Body of pancreas (tissue), 4 donors: ENCODE measurements around the gene SFN. TPM values are rescaled to one million over a fixed set of nuclear protein-coding genes. Genes with fewer than 3 reads are reported as not detected.
"Not testable (repeated sequence)": the region's sequence is repeated elsewhere in the genome, so short reads cannot be mapped to it uniquely, and the experiment has no call there.

Source experiments
- ATAC-seq: fragments of 150-250 bp; one replicate; pipeline ENCODE4 v1.9.1; 2016
- DNase-seq, 4 donors: peaks; one replicate each; pipeline ENCODE4 v3.0.0-alpha.2; 2019
- H3K27ac ChIP-seq, 4 donors: fragments of 200-600 bp; sonication (generic); 1 replicate in 3 of 4; 2 replicates in 1 of 4; pipeline versions ENCODE4 v1.5.1 to v1.6.1; 2016 to 2019; ENCODE audit warnings: mild to moderate bottlenecking in 1 of 4, mixed read lengths in 1 of 4, moderate library complexity in 1 of 4
- H3K27me3 ChIP-seq, 2 donors: fragments of 200-600 bp; sonication (generic); one replicate each; pipeline ENCODE4 v1.6.0; 2016; ENCODE audit warnings: mild to moderate bottlenecking in 1 of 2
- H3K36me3 ChIP-seq, 2 donors: fragments of 200-600 bp; sonication (generic); replicated peaks in 1 of 2; 2 replicates each; pipeline ENCODE4 v1.5.1; 2016; ENCODE audit warnings: low read depth in 2 of 2; ENCODE audit not compliant: insufficient read depth in 1 of 2
- H3K4me1 ChIP-seq: fragments of 200-600 bp; sonication (generic); one replicate; pipeline ENCODE4 v1.6.0; 2016
- H3K4me3 ChIP-seq, 2 donors: fragments of 200-600 bp; sonication (generic); 1 replicate in 1 of 2; 2 replicates in 1 of 2; pipeline ENCODE4 v1.5.1; 2016 to 2019
- H3K9me3 ChIP-seq, 3 donors: fragments of 200-600 bp; sonication (generic); 1 replicate in 2 of 3; 2 replicates in 1 of 3; pipeline ENCODE4 v1.5.1; 2016
- CTCF ChIP-seq, 7 experiments: fragments of 450-650 bp in 4 of 7; fragments of 200-600 bp in 3 of 7; sonication (generic) in 3 of 7; IDR thresholded peaks; one replicate each; pipeline ENCODE4 v1.5.1; 2016 to 2019; ENCODE audit warnings: antibody characterized with exemption in 7 of 7
- POLR2A ChIP-seq, 3 donors: fragments of 450-650 bp; IDR thresholded peaks; one replicate each; pipeline ENCODE4 v1.6.1; 2016; ENCODE audit warnings: antibody characterized with exemption in 3 of 3, mild to moderate bottlenecking in 2 of 3
- WGBS, 2 donors: methylation state at CpG; one replicate each; pipeline ENCODE4 v1.1.5; 2017; 5-methylcytosine and 5-hydroxymethylcytosine counted together
- intact Hi-C: fragments of 100-400 bp; cut with DNase I; formaldehyde crosslinking; loops from one replicate; pipeline ENCODE4 v1.15.1; 2023
- total RNA-seq, 2 donors: library from RNA; depleted of rRNA; stranded (reverse); fragments of >200 nt; gene quantifications; one replicate each; pipeline ENCODE4 v1.1.0, GENCODE V29; 2016

The SFN gene
- total RNA-seq, 2 donors from 2014 or later = 0.66 to 1.6 TPM

GRCh38 chr1:26861286-26861701, 1.7 kb upstream of the SFN start:
- no peak for TF ChIP-seq POLR2A (IDR thresholded peaks at IDR 0.05)
- no peak for TF ChIP-seq CTCF (IDR thresholded peaks at IDR 0.05)
- H3K27me3 ChIP-seq = no peaks in the 10 kb centered on the region
- H3K36me3 ChIP-seq = no peaks in the 10 kb centered on the region
- H3K4me1 ChIP-seq = peaks cover 24% of the 10 kb centered on the region
- ATAC-seq (no peak), DNase-seq (no peak)
- H3K27ac ChIP-seq = no peak overlapping the region
- WGBS, 2 donors = 62 to 69% methylated on average over 5 of the region's 5 CpGs
- H3K4me3 ChIP-seq = no peak overlapping the region
- intact Hi-C loops = no loop called here
- H3K9me3 ChIP-seq = no peaks in the 10 kb centered on the region

- 83 to 92% methylated on average over 7 of the region's 7 CpGs for WGBS, 2 donors
- intact Hi-C loops = no loop called here
- no peaks in the 10 kb centered on the region for H3K9me3 ChIP-seq
- DNase-seq (no peak), ATAC-seq (no peak)
- H3K4me1 ChIP-seq = peaks cover 24% of the 10 kb centered on the region
- no peaks in the 10 kb centered on the region for H3K36me3 ChIP-seq
- no peaks in the 10 kb centered on the region for H3K27me3 ChIP-seq
- TF ChIP-seq CTCF (IDR thresholded peaks at IDR 0.05) (no peak), POLR2A (IDR thresholded peaks at IDR 0.05) (no peak)
- no peak overlapping the region for H3K27ac ChIP-seq
- no peak overlapping the region for H3K4me3 ChIP-seq
Measured at GRCh38 chr1:26861889-26862378, 1.0 kb upstream of the SFN start.

GRCh38 chr1:26863685-26864077, 732 bp downstream of the SFN start:
- H3K27ac ChIP-seq = no peak overlapping the region
- no peak for DNase-seq

GRCh38 chr1:26864610-26865480, 1.9 kb downstream of the SFN start:
- DNase-seq (peak; percentile 97 to 98 (median 98)), ATAC-seq (peak; percentile 95)
- Histone ChIP-seq H3K9me3 (no peaks in the 10 kb centered on the region), H3K36me3 (no peaks in the 10 kb centered on the region), H3K4me3 (peak overlapping the region; percentile 19 to 34), H3K4me1 (peaks cover 32% of the 10 kb centered on the region), H3K27ac (peak overlapping the region; percentile 93 to 98 (median 96)), H3K27me3 (no peaks in the 10 kb centered on the region)
- peak in 1 of 7 experiments; percentile 36 for TF ChIP-seq CTCF (IDR thresholded peaks at IDR 0.05)
- peak; percentile 78 to 92 (median 89) for TF ChIP-seq POLR2A (IDR thresholded peaks at IDR 0.05)
- WGBS, 2 donors = 1 to 2% methylated on average over 14 to 75 of the region's 75 CpGs
- intact Hi-C loops = no loop called here

More at GRCh38 chr1:26863685-26864077, 732 bp downstream of the SFN start:
- TF ChIP-seq CTCF (IDR thresholded peaks at IDR 0.05) (no peak), POLR2A (IDR thresholded peaks at IDR 0.05) (no peak)
- no peaks in the 10 kb centered on the region for H3K36me3 ChIP-seq
- no peak for ATAC-seq
- 79 to 95% methylated on average over 8 to 13 of the region's 20 CpGs for WGBS, 2 donors
- peaks cover 28% of the 10 kb centered on the region for H3K4me1 ChIP-seq
- H3K4me3 ChIP-seq = no peak overlapping the region
- H3K9me3 ChIP-seq = no peaks in the 10 kb centered on the region
- intact Hi-C loops = no loop called here
- H3K27me3 ChIP-seq = no peaks in the 10 kb centered on the region

- WGBS, 2 donors = 64 to 76% methylated on average over 2 of the region's 2 CpGs
- H3K27ac ChIP-seq, ATAC-seq, intact Hi-C loops, H3K4me3 ChIP-seq, H3K27me3 ChIP-seq, H3K4me1 ChIP-seq, DNase-seq, H3K9me3 ChIP-seq, H3K36me3 ChIP-seq: not testable (repeated sequence)
Measured at GRCh38 chr1:26873097-26873496, 10.1 kb downstream of the SFN start.
